HEK293 (cell line): Measurements from ENCODE around the gene METTL16.
A peak's percentile ranks its signal among the peaks of the same experiment; 100 is the strongest.

Source experiments
- GFI1B ChIP-seq: fragments of 450-650 bp; formaldehyde crosslinking; IDR thresholded peaks from 2 replicates; pipeline ENCODE4 v1.5.1; 2016; ENCODE audit warnings: missing biosample characterization, missing genetic modification characterization
- GLIS2 ChIP-seq: fragments of 450-650 bp; formaldehyde crosslinking; IDR thresholded peaks from 2 replicates; pipeline ENCODE4 v1.5.1; 2016; ENCODE audit warnings: missing biosample characterization, missing genetic modification characterization
- KLF1 ChIP-seq: fragments of 450-650 bp; formaldehyde crosslinking; IDR thresholded peaks from 2 replicates; pipeline ENCODE4 v1.5.1; 2016; ENCODE audit warnings: missing biosample characterization, missing genetic modification characterization
- KLF16 ChIP-seq: fragments of 450-650 bp; formaldehyde crosslinking; IDR thresholded peaks from 2 replicates; pipeline ENCODE4 v1.5.1; 2017; ENCODE audit warnings: missing biosample characterization, missing genetic modification characterization
- MYNN ChIP-seq: fragments of 450-650 bp; formaldehyde crosslinking; IDR thresholded peaks from 2 replicates; pipeline ENCODE4 v1.5.1; 2016; ENCODE audit warnings: missing biosample characterization, missing genetic modification characterization, borderline replicate concordance
- ZBTB21 ChIP-seq: fragments of 450-650 bp; formaldehyde crosslinking; IDR thresholded peaks from 2 replicates; pipeline ENCODE4 v1.5.1; 2017; ENCODE audit warnings: missing biosample characterization, missing genetic modification characterization
- ZFP3 ChIP-seq: fragments of 450-650 bp; formaldehyde crosslinking; IDR thresholded peaks from 2 replicates; pipeline ENCODE4 v1.5.1; 2016; ENCODE audit warnings: low read depth, missing biosample characterization, missing genetic modification characterization
- ZNF112 ChIP-seq: fragments of 450-650 bp; formaldehyde crosslinking; IDR thresholded peaks from 2 replicates; pipeline ENCODE4 v1.5.0; 2017; ENCODE audit warnings: missing biosample characterization, missing genetic modification characterization
- ZNF133 ChIP-seq: fragments of 450-650 bp; formaldehyde crosslinking; IDR thresholded peaks from 2 replicates; pipeline ENCODE4 v1.5.1; 2016; ENCODE audit warnings: missing biosample characterization, missing genetic modification characterization
- ZNF169 ChIP-seq: fragments of 450-650 bp; formaldehyde crosslinking; IDR thresholded peaks from 2 replicates; pipeline ENCODE4 v1.5.1; 2016; ENCODE audit warnings: missing biosample characterization, missing genetic modification characterization
- ZNF202 ChIP-seq: fragments of 450-650 bp; formaldehyde crosslinking; IDR thresholded peaks from 2 replicates; pipeline ENCODE4 v1.5.1; 2016; ENCODE audit warnings: missing biosample characterization, missing genetic modification characterization, borderline replicate concordance
- ZNF274 ChIP-seq, 2 experiments: fragments of 200-500 bp in 1 of 2; fragments of 450-650 bp in 1 of 2; sonication (Bioruptor generic) in 1 of 2; formaldehyde crosslinking in 1 of 2; IDR thresholded peaks; 2 replicates each; pipeline versions ENCODE4 v1.5.1 to v1.6.1; 2014 to 2016; ENCODE audit warnings: borderline replicate concordance in 1 of 2, inconsistent platforms in 1 of 2, low read length in 1 of 2, missing biosample characterization in 1 of 2, missing genetic modification characterization in 1 of 2
- ZNF311 ChIP-seq: fragments of 450-650 bp; formaldehyde crosslinking; IDR thresholded peaks from 2 replicates; pipeline ENCODE4 v1.5.1; 2017; ENCODE audit warnings: missing biosample characterization, missing genetic modification characterization, borderline replicate concordance
- ZNF473 ChIP-seq: fragments of 450-650 bp; formaldehyde crosslinking; IDR thresholded peaks from 2 replicates; pipeline ENCODE4 v1.5.1; 2017; ENCODE audit warnings: missing biosample characterization, missing genetic modification characterization
- ZNF555 ChIP-seq: fragments of 450-650 bp; formaldehyde crosslinking; conservative IDR thresholded peaks from 2 replicates; pipeline ENCODE4 v1.5.1; 2017; ENCODE audit warnings: missing biosample characterization, mild to moderate bottlenecking, missing genetic modification characterization, inconsistent platforms
- ZNF610 ChIP-seq: fragments of 450-650 bp; formaldehyde crosslinking; IDR thresholded peaks from 2 replicates; pipeline ENCODE4 v1.5.1; 2016; ENCODE audit warnings: missing biosample characterization, missing genetic modification characterization, borderline replicate concordance
- ZNF658 ChIP-seq: fragments of 450-650 bp; formaldehyde crosslinking; IDR thresholded peaks from 2 replicates; pipeline ENCODE4; 2016; ENCODE audit warnings: missing biosample characterization, missing genetic modification characterization
- ZNF830 ChIP-seq: fragments of 450-650 bp; IDR thresholded peaks from 2 replicates; pipeline ENCODE4 v1.5.0; 2018; ENCODE audit warnings: missing biosample characterization, missing genetic modification characterization, low read depth, mild to moderate bottlenecking, moderate library complexity
- ZNF837 ChIP-seq: fragments of 450-650 bp; formaldehyde crosslinking; IDR thresholded peaks from 2 replicates; pipeline ENCODE4 v1.5.1; 2016; ENCODE audit warnings: missing biosample characterization, missing genetic modification characterization
- TF ChIP-seq, protein P1 (sequence below): fragments of 450-650 bp; formaldehyde crosslinking; IDR thresholded peaks from 2 replicates; pipeline ENCODE4 v1.5.1; 2016; ENCODE audit warnings: missing biosample characterization, missing genetic modification characterization, borderline replicate concordance
- TF ChIP-seq, protein P2 (sequence below): fragments of 450-650 bp; IDR thresholded peaks from 2 replicates; pipeline ENCODE4 v1.5.1; 2018; ENCODE audit warnings: missing biosample characterization, mild to moderate bottlenecking, missing genetic modification characterization
- TF ChIP-seq, protein P3 (sequence below): fragments of 450-650 bp; formaldehyde crosslinking; IDR thresholded peaks from 2 replicates; pipeline ENCODE4 v1.5.1; 2017; ENCODE audit warnings: missing biosample characterization, missing genetic modification characterization
- TF ChIP-seq, protein P4 (sequence below): fragments of 450-650 bp; formaldehyde crosslinking; IDR thresholded peaks from 2 replicates; pipeline ENCODE4 v1.5.1; 2016; ENCODE audit warnings: missing biosample characterization, missing genetic modification characterization
- TF ChIP-seq, protein P5 (sequence below): fragments of 450-650 bp; formaldehyde crosslinking; IDR thresholded peaks from 2 replicates; pipeline ENCODE4 v1.5.1; 2016; ENCODE audit warnings: missing biosample characterization, missing genetic modification characterization
- TF ChIP-seq, protein P6 (sequence below): fragments of 450-650 bp; formaldehyde crosslinking; IDR thresholded peaks from 2 replicates; pipeline ENCODE4 v1.5.1; 2017; ENCODE audit warnings: missing biosample characterization, missing genetic modification characterization

METTL16 gene

DNA sequence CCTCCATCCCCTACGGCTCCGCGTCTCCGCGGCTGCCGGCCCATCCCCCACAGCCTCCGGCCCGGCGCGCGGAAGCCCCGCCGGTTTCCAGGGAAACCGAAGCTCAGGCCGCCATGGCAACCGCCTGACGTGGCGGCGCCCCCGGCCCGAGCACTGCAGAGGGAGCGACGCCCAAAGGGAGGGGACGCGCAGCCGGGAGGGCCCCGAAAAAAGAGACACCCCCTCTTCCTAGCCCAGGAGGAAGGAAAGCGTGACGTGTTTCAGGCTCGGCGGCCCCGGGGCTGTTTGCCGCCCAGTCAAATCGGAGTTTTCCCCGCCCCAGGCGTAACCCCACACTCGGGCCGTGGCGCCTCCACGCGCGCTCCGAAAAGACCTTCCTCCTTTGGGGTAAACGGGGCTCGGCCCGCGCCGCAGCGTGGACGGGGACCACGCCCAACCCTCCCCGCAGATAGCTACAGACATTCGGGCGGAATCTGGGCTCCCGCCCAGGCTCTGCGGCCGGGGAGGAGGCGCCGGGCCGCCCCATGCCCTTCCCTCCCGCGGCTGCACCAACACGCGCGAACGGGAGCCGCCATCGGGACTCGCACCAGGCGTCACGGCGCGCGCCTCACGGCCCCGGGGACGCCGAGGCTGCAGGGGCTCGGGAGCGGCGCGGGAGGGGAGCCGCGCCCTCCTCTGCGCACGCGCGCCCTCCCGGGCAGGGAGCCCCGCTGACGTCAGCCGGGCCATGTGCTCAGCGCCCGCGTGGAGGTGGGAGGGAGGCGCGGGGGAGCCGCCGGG, 118.3 kb downstream of the METTL16 start (continued):
- TF ChIP-seq, protein P1, sequence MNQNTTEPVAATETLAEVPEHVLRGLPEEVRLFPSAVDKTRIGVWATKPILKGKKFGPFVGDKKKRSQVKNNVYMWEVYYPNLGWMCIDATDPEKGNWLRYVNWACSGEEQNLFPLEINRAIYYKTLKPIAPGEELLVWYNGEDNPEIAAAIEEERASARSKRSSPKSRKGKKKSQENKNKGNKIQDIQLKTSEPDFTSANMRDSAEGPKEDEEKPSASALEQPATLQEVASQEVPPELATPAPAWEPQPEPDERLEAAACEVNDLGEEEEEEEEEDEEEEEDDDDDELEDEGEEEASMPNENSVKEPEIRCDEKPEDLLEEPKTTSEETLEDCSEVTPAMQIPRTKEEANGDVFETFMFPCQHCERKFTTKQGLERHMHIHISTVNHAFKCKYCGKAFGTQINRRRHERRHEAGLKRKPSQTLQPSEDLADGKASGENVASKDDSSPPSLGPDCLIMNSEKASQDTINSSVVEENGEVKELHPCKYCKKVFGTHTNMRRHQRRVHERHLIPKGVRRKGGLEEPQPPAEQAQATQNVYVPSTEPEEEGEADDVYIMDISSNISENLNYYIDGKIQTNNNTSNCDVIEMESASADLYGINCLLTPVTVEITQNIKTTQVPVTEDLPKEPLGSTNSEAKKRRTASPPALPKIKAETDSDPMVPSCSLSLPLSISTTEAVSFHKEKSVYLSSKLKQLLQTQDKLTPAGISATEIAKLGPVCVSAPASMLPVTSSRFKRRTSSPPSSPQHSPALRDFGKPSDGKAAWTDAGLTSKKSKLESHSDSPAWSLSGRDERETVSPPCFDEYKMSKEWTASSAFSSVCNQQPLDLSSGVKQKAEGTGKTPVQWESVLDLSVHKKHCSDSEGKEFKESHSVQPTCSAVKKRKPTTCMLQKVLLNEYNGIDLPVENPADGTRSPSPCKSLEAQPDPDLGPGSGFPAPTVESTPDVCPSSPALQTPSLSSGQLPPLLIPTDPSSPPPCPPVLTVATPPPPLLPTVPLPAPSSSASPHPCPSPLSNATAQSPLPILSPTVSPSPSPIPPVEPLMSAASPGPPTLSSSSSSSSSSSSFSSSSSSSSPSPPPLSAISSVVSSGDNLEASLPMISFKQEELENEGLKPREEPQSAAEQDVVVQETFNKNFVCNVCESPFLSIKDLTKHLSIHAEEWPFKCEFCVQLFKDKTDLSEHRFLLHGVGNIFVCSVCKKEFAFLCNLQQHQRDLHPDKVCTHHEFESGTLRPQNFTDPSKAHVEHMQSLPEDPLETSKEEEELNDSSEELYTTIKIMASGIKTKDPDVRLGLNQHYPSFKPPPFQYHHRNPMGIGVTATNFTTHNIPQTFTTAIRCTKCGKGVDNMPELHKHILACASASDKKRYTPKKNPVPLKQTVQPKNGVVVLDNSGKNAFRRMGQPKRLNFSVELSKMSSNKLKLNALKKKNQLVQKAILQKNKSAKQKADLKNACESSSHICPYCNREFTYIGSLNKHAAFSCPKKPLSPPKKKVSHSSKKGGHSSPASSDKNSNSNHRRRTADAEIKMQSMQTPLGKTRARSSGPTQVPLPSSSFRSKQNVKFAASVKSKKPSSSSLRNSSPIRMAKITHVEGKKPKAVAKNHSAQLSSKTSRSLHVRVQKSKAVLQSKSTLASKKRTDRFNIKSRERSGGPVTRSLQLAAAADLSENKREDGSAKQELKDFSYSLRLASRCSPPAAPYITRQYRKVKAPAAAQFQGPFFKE (tag by site-specific recombination) = no peak
- TF ChIP-seq ZNF202 = no peak
- no peak; the same call in 1 of the 2 replicates for TF ChIP-seq GFI1B (tag by site-specific recombination)
- TF ChIP-seq ZNF133 = no peak
- TF ChIP-seq ZNF473 (tag by site-specific recombination) = no peak
- no peak for TF ChIP-seq ZNF112 (tag by site-specific recombination)
- peak; percentile 78 for TF ChIP-seq ZBTB21 (tag by site-specific recombination)
- TF ChIP-seq, protein P2, sequence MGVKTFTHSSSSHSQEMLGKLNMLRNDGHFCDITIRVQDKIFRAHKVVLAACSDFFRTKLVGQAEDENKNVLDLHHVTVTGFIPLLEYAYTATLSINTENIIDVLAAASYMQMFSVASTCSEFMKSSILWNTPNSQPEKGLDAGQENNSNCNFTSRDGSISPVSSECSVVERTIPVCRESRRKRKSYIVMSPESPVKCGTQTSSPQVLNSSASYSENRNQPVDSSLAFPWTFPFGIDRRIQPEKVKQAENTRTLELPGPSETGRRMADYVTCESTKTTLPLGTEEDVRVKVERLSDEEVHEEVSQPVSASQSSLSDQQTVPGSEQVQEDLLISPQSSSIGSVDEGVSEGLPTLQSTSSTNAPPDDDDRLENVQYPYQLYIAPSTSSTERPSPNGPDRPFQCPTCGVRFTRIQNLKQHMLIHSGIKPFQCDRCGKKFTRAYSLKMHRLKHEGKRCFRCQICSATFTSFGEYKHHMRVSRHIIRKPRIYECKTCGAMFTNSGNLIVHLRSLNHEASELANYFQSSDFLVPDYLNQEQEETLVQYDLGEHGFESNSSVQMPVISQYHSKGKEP (tag by site-specific recombination) = 0 out of 2 replicates have a peak, but pooled peaks have one; percentile 15
- TF ChIP-seq MYNN (tag by site-specific recombination) = peak; percentile 98
- TF ChIP-seq ZNF830 (tag by site-specific recombination) = no peak
- TF ChIP-seq, protein P3, sequence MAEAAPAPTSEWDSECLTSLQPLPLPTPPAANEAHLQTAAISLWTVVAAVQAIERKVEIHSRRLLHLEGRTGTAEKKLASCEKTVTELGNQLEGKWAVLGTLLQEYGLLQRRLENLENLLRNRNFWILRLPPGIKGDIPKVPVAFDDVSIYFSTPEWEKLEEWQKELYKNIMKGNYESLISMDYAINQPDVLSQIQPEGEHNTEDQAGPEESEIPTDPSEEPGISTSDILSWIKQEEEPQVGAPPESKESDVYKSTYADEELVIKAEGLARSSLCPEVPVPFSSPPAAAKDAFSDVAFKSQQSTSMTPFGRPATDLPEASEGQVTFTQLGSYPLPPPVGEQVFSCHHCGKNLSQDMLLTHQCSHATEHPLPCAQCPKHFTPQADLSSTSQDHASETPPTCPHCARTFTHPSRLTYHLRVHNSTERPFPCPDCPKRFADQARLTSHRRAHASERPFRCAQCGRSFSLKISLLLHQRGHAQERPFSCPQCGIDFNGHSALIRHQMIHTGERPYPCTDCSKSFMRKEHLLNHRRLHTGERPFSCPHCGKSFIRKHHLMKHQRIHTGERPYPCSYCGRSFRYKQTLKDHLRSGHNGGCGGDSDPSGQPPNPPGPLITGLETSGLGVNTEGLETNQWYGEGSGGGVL (tag by site-specific recombination) = peak; percentile 9
- no peak for TF ChIP-seq ZFP3 (tag by site-specific recombination)
- TF ChIP-seq GLIS2 = no peak; the same call in 1 of the 2 replicates
- peak; percentile 77 for TF ChIP-seq KLF16 (tag by site-specific recombination)
- no peak for TF ChIP-seq ZNF555 (tag by site-specific recombination)
- TF ChIP-seq ZNF169 (tag by site-specific recombination) = no peak
- no peak for TF ChIP-seq ZNF658 (tag by site-specific recombination)
- TF ChIP-seq ZNF311 (tag by site-specific recombination) = no peak
- TF ChIP-seq, protein P4, sequence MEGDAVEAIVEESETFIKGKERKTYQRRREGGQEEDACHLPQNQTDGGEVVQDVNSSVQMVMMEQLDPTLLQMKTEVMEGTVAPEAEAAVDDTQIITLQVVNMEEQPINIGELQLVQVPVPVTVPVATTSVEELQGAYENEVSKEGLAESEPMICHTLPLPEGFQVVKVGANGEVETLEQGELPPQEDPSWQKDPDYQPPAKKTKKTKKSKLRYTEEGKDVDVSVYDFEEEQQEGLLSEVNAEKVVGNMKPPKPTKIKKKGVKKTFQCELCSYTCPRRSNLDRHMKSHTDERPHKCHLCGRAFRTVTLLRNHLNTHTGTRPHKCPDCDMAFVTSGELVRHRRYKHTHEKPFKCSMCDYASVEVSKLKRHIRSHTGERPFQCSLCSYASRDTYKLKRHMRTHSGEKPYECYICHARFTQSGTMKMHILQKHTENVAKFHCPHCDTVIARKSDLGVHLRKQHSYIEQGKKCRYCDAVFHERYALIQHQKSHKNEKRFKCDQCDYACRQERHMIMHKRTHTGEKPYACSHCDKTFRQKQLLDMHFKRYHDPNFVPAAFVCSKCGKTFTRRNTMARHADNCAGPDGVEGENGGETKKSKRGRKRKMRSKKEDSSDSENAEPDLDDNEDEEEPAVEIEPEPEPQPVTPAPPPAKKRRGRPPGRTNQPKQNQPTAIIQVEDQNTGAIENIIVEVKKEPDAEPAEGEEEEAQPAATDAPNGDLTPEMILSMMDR (tag by site-specific recombination) = no peak
- TF ChIP-seq, protein P5, sequence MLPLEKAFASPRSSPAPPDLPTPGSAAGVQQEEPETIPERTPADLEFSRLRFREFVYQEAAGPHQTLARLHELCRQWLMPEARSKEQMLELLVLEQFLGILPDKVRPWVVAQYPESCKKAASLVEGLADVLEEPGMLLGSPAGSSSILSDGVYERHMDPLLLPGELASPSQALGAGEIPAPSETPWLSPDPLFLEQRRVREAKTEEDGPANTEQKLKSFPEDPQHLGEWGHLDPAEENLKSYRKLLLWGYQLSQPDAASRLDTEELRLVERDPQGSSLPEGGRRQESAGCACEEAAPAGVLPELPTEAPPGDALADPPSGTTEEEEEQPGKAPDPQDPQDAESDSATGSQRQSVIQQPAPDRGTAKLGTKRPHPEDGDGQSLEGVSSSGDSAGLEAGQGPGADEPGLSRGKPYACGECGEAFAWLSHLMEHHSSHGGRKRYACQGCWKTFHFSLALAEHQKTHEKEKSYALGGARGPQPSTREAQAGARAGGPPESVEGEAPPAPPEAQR (tag by site-specific recombination) = no peak
- TF ChIP-seq, protein P6, sequence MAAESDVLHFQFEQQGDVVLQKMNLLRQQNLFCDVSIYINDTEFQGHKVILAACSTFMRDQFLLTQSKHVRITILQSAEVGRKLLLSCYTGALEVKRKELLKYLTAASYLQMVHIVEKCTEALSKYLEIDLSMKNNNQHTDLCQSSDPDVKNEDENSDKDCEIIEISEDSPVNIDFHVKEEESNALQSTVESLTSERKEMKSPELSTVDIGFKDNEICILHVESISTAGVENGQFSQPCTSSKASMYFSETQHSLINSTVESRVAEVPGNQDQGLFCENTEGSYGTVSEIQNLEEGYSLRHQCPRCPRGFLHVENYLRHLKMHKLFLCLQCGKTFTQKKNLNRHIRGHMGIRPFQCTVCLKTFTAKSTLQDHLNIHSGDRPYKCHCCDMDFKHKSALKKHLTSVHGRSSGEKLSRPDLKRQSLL = no peak
- TF ChIP-seq ZNF610 (tag by site-specific recombination) = peak; percentile 57; the same call in 1 of the 2 replicates
- peak; percentile 95 for TF ChIP-seq KLF1 (tag by site-specific recombination)
- 0 out of 2 replicates have a peak, but pooled peaks have one; percentile 55 for TF ChIP-seq ZNF837 (tag by site-specific recombination)
- TF ChIP-seq ZNF274 (IDR thresholded peaks at IDR 0.05; ENCODE audit: low read length) = no peak
- no peak for TF ChIP-seq ZNF274 (tag by site-specific recombination; IDR thresholded peaks at IDR 0.05; ENCODE audit: borderline replicate concordance)
